Measurements from ENCODE around the gene STUM. TPM values are rescaled to one million over a fixed set of nuclear protein-coding genes. Genes with fewer than 3 reads are reported as not detected.

Gene STUM
- total RNA-seq, 1 experiment from 2014 or later, result 0.03 TPM

DNA sequence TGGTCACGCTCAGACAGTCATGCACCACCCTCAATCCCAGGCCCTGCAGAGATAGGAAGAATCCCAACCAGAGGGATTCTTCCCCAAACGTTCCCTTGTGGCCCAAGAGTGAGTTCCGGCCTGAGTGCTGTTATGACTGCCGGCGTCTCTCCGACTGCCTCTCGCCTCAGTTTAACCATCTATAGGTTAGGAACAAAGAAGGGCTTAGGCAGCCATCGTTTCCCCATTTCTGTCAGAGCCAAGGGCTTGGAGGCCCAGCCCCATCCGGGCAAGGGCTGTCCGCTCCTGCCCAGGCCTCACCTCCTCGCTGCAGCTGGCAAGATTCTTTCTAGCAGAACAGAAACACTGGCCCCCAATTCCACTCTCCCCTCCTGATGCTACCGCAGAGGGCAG lies 58.7 kb downstream of the STUM start:
- Histone ChIP-seq H3K27ac (ENCODE audit: low read length) (no peak overlapping the region), H3K27me3 (ENCODE audit: control insufficient read depth, insufficient read depth, low read length) (peaks cover 7% of the 10 kb centered on the region), H3K4me1 (ENCODE audit: control insufficient read depth, insufficient read depth, low read length) (no peaks in the 10 kb centered on the region), H3K36me3 (ENCODE audit: control insufficient read depth, insufficient read depth, low read length) (no peaks in the 10 kb centered on the region), H3K4me3 (ENCODE audit: low read depth in 2 of 2, low read length in 2 of 2) (no peak overlapping the region), H3K9me3 (ENCODE audit: control insufficient read depth, insufficient read depth, low read depth, low read length) (no peaks in the 10 kb centered on the region)
- CTCF ChIA-PET, result no interaction called here
- TF ChIP-seq, protein P1, sequence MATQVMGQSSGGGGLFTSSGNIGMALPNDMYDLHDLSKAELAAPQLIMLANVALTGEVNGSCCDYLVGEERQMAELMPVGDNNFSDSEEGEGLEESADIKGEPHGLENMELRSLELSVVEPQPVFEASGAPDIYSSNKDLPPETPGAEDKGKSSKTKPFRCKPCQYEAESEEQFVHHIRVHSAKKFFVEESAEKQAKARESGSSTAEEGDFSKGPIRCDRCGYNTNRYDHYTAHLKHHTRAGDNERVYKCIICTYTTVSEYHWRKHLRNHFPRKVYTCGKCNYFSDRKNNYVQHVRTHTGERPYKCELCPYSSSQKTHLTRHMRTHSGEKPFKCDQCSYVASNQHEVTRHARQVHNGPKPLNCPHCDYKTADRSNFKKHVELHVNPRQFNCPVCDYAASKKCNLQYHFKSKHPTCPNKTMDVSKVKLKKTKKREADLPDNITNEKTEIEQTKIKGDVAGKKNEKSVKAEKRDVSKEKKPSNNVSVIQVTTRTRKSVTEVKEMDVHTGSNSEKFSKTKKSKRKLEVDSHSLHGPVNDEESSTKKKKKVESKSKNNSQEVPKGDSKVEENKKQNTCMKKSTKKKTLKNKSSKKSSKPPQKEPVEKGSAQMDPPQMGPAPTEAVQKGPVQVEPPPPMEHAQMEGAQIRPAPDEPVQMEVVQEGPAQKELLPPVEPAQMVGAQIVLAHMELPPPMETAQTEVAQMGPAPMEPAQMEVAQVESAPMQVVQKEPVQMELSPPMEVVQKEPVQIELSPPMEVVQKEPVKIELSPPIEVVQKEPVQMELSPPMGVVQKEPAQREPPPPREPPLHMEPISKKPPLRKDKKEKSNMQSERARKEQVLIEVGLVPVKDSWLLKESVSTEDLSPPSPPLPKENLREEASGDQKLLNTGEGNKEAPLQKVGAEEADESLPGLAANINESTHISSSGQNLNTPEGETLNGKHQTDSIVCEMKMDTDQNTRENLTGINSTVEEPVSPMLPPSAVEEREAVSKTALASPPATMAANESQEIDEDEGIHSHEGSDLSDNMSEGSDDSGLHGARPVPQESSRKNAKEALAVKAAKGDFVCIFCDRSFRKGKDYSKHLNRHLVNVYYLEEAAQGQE (IDR thresholded peaks at IDR 0.05; ENCODE audit: insufficient read depth in 1 of 2, low read depth in 2 of 2, low read length in 1 of 2), result no peak
- no peak for TF ChIP-seq SIN3A (IDR thresholded peaks at IDR 0.05; ENCODE audit: borderline replicate concordance, insufficient read depth, low read depth, low read length)
- TF ChIP-seq TCF7L2 (IDR thresholded peaks at IDR 0.05; ENCODE audit: low read depth, low read length), result no peak
- TF ChIP-seq POLR2AphosphoS5 (IDR thresholded peaks at IDR 0.05; ENCODE audit: low read depth, low read length), result no peak
- TF ChIP-seq, protein P2, sequence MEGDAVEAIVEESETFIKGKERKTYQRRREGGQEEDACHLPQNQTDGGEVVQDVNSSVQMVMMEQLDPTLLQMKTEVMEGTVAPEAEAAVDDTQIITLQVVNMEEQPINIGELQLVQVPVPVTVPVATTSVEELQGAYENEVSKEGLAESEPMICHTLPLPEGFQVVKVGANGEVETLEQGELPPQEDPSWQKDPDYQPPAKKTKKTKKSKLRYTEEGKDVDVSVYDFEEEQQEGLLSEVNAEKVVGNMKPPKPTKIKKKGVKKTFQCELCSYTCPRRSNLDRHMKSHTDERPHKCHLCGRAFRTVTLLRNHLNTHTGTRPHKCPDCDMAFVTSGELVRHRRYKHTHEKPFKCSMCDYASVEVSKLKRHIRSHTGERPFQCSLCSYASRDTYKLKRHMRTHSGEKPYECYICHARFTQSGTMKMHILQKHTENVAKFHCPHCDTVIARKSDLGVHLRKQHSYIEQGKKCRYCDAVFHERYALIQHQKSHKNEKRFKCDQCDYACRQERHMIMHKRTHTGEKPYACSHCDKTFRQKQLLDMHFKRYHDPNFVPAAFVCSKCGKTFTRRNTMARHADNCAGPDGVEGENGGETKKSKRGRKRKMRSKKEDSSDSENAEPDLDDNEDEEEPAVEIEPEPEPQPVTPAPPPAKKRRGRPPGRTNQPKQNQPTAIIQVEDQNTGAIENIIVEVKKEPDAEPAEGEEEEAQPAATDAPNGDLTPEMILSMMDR (IDR thresholded peaks at IDR 0.05), result no peak
- BruUV-seq (replicated peaks), result no TSS peak
- intact Hi-C loops (cut with micrococcal nuclease; ENCODE audit: unreplicated experiment), result loop anchor here (5.0 kb wide), 1 partner anchor 60 kb away; the partner anchor contains the start of gene STUM
- no peak for DNase-seq (ENCODE audit: low read depth, low spot score)
- in situ Hi-C loops (cut with HindIII; ENCODE audit: low pct_unique_long_range_greater_than_20kb, low sequenced_read_pairs), result no loop called here
- no peak for ATAC-seq
- POLR2A ChIA-PET, result no interaction called here

DNA sequence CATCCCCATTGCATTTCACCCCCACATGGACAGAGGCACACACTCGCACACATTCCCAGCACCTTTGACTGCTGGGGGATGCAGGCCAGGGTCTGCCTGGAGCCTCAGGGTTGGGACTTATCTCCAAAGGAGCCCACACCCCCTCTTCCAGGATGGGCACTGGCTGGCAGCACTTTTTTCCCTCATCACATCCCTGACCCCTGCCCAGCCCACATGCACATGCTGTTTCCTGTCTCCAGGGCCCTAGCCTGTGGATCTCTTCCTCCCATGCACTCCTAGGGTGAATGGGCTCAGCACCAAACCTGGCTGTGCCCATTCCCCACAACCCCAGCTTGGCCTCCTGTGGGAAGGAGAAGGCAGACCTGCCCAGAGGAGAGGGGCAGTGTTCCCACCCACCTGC lies 59.3 kb downstream of the STUM start:
- DNase-seq (ENCODE audit: low read depth, low spot score) (no peak), ATAC-seq (no peak)
- TF ChIP-seq TCF7L2 (IDR thresholded peaks at IDR 0.05; ENCODE audit: low read depth, low read length), result no peak
- Histone ChIP-seq H3K4me3 (ENCODE audit: low read depth in 2 of 2, low read length in 2 of 2) (no peak overlapping the region), H3K27ac (ENCODE audit: low read length) (no peak overlapping the region), H3K36me3 (ENCODE audit: control insufficient read depth, insufficient read depth, low read length) (no peaks in the 10 kb centered on the region), H3K4me1 (ENCODE audit: control insufficient read depth, insufficient read depth, low read length) (no peaks in the 10 kb centered on the region), H3K9me3 (ENCODE audit: control insufficient read depth, insufficient read depth, low read depth, low read length) (no peaks in the 10 kb centered on the region), H3K27me3 (ENCODE audit: control insufficient read depth, insufficient read depth, low read length) (peaks cover 7% of the 10 kb centered on the region)
- BruUV-seq (replicated peaks), result no TSS peak
- ChIA-PET POLR2A (no interaction called here), CTCF (no interaction called here)
- in situ Hi-C loops (cut with HindIII; ENCODE audit: low pct_unique_long_range_greater_than_20kb, low sequenced_read_pairs) (no loop called here), intact Hi-C loops (cut with micrococcal nuclease; ENCODE audit: unreplicated experiment) (loop anchor here (5.0 kb wide), 1 partner anchor 61 kb away; the partner anchor contains the start of gene STUM)

DNA sequence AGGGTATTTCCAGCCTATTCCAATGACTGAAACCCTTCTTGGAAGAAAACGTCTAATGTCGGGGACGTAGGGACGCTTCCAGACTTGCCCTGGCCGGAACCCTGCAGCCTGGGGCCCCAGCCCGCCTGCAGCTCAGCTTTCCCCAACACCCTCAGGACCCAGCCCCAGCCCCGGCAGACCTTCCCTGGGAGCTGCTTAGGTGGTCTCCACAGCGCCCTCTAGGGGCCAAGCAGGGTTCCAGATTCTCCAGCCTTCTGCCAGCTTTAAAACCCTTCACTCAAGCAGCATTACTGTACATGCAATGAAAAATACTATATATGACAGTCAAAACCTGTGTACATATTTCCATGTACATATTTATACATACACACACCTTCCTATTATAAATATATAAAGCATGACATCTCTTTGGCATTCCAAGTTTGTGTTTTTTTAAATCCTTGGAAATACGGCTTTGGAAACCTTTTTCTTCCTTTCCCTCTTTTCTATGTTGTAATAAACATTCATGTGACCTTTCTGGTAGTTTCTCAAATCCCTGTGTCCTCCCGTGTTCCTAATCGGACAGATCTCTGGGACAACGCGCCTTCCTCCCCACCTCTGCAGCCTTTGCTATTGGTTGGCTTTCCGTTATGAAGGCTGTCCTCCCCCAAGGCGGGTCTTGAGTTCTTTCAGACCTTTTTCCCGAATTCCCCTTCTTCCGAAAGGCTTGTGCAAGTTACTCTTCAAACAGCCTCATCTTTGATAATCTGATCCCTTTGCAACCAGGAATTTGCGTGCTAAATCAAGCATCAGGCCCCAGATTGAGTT lies 60.3 kb downstream of the STUM start:
- peaks cover 8% of the 10 kb centered on the region for H3K27me3 ChIP-seq (ENCODE audit: control insufficient read depth, insufficient read depth, low read length)
- no peak overlapping the region for H3K27ac ChIP-seq (ENCODE audit: low read length)
- H3K36me3 ChIP-seq (ENCODE audit: control insufficient read depth, insufficient read depth, low read length), result no peaks in the 10 kb centered on the region
- TF ChIP-seq, protein P2 (IDR thresholded peaks at IDR 0.05), result peak; percentile 92
- TF ChIP-seq TCF7L2 (IDR thresholded peaks at IDR 0.05; ENCODE audit: low read depth, low read length), result no peak
- no peak for TF ChIP-seq POLR2AphosphoS5 (IDR thresholded peaks at IDR 0.05; ENCODE audit: low read depth, low read length)
- TF ChIP-seq, protein P1 (IDR thresholded peaks at IDR 0.05; ENCODE audit: insufficient read depth in 1 of 2, low read depth in 2 of 2, low read length in 1 of 2), result no peak
- no peaks in the 10 kb centered on the region for H3K9me3 ChIP-seq (ENCODE audit: control insufficient read depth, insufficient read depth, low read depth, low read length)
- H3K4me3 ChIP-seq (ENCODE audit: low read depth in 2 of 2, low read length in 2 of 2), result no peak overlapping the region
- no TSS peak for BruUV-seq (replicated peaks)
- ChIA-PET POLR2A (interaction anchor here (0.5 kb wide), 1 partner anchor 123 kb away, joined by 4 read pairs; no protein-coding TSS in a partner anchor), CTCF (interaction anchor here (0.9 kb wide), 1 partner anchor 18 kb away, joined by 3 read pairs; no protein-coding TSS in a partner anchor)
- DNase-seq (ENCODE audit: low read depth, low spot score) (peak; percentile 27), ATAC-seq (peak; percentile 71)
- intact Hi-C loops (cut with micrococcal nuclease; ENCODE audit: unreplicated experiment), result loop anchor here (5.0 kb wide), 1 partner anchor 62 kb away; the partner anchor contains the start of gene STUM
- no peaks in the 10 kb centered on the region for H3K4me1 ChIP-seq (ENCODE audit: control insufficient read depth, insufficient read depth, low read length)
- in situ Hi-C loops (cut with HindIII; ENCODE audit: low pct_unique_long_range_greater_than_20kb, low sequenced_read_pairs), result no loop called here

All from Panc1 (cell line).